RCC 7860 (cell line): ENCODE results near the gene BEX3.
A peak's percentile ranks its signal among the peaks of the same experiment; 100 is the strongest.
"Not testable (repeated sequence)": the region's sequence is repeated elsewhere in the genome, so short reads cannot be mapped to it uniquely, and the experiment has no call there.

Source experiments
- DNase-seq: peaks from one replicate; pipeline ENCODE4 v3.0.0-alpha.2; 2015; ENCODE audit warnings: low spot score
- FAIRE-seq: peaks from 2 replicates; lab custom pipeline; 2012; peaks lifted over from hg19 to GRCh38; lab: Jason Lieb, UNC

Gene BEX3

GRCh38 chrX:103378990-103379389, 2.7 kb downstream of the BEX3 start:
- no peak for DNase-seq
- FAIRE-seq = no peak

GRCh38 chrX:103382877-103383276, 6.5 kb downstream of the BEX3 start:
- DNase-seq (no peak), FAIRE-seq (peak; percentile 18)

DNA sequence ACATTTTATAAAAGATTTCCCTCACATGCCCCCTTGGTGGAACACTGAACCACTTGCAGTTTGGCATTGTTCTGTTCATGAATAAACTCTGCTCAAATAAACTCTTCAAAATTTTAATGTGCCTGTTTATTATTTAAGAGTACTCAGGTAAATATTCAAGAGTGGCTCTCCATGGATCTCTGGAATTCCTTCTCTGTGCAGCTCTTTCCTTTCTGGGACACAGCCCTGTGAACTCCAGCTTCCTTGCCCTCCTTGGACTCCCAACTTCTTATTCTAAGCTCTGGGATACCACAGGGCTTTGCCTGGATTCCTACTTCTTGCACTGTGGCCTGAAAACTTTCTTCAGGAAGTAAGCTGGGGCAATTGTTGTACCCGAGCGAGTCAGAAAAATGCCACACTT, 8.3 kb downstream of the BEX3 start:
- FAIRE-seq (no peak), DNase-seq (no peak)

- FAIRE-seq, DNase-seq: not testable (repeated sequence)
These were observed 9.0 kb downstream of the BEX3 start for GRCh38 chrX:103385283-103385830.

DNA sequence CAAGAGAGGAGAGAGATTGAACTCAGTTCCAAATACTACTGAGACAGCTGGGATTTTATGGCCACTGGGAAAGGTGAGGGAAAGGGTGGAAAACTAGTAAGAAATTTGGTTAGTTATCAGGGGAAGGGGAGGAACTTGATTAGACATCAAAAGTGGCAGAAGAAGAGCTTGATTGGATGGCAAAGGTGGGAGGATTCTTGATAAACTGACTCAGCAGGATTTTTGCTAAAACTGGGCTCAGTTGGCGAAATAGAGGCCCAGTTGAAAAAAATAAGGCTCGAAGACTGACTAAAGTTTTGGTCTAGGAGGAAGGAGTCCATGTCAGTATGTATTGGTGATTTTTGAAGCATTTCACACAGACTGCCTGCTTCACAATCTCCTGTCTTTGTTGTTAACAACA, 10.0 kb downstream of the BEX3 start:
- DNase-seq (no peak), FAIRE-seq (no peak)

GRCh38 chrX:103393487-103393886, 17.1 kb downstream of the BEX3 start:
- no peak for DNase-seq
- no peak for FAIRE-seq

DNA sequence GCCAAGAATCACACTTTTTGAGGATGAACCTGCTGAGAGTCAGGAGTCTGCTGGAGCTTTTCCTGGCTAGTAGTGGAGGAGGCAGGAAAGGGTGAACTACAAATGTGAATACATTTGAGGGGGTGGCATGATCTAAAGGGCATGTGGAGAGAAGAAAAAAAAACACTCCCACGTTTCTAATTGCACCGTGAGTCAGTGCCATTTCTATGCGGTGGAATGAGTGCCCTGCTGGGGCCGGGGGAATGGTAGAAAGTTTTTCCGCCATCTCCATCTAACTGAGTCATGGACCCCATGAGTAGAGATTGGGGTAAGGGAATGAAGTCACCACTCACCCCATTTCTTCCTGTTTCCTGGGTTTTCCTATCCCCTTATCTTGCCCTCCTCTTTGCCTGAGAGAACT, 19.8 kb downstream of the BEX3 start:
- peak; percentile 57 for DNase-seq
- FAIRE-seq = peak; percentile 81

DNA sequence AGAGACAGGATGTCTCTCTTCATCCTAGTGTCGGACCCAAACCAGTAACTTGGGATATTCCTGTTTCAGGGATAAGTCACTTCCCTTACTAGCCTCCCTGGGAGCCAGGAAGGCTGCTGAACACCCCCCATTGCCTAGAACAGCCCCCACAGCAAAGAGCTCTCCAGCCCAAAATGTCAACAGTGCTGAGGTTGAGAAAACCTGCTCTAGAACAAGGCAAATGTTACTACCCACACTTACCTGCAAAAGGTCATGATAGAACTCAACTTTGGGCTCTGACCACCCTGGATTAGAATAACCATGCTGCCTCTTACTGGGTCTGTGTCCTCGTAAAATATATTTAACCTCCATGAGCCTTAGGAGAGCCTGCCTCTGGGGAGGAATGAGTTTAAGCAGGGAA, 20.3 kb downstream of the BEX3 start:
- no peak for DNase-seq
- FAIRE-seq = no peak

GRCh38 chrX:103397707-103398106, 21.4 kb downstream of the BEX3 start:
- no peak for DNase-seq
- FAIRE-seq = no peak

GRCh38 chrX:103398421-103398864, 22.1 kb downstream of the BEX3 start:
- peak; percentile 78 for DNase-seq
- FAIRE-seq = peak; percentile 92

DNA sequence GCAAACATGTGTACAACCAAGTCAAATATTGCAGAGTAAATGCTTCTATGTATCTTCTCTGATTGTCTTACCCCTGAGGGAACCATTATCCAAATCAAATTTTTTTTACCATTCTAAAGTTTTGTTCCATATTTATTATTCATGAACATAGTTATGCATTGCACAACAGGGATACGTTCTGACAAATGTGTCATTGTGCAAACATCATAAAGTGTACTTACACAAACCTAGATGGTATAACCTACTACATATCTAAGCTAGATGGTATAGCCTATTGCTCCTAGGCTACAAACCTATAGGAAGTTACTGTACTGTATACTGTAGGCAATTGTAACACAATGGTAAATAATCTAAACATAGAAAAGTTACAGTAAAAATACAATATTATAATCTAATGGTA, 23.4 kb downstream of the BEX3 start:
- FAIRE-seq (no peak), DNase-seq (no peak)

DNA sequence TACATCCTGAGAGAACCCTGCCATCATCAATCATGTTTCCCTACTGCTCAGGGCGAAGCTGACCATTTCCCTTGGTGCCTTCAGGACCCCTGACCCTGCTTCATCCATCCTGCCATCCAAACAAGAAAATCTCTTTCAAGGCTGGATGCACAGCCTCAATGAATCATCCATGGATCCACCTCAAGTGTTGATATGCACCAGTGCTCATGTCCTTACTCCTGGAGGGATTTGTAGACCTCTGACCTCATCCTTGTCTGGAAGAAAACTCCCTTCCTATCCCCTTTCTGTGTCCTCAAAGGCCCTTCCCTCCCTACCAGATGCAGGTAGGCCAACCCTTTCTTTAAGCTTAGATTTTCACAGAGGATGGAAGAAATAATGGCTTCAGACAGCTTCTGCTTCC, 24.6 kb downstream of the BEX3 start:
- FAIRE-seq (peak; percentile 95), DNase-seq (peak; percentile 78)

- DNase-seq (peak; percentile 77), FAIRE-seq (peak; percentile 56)
These were observed 28.1 kb downstream of the BEX3 start for GRCh38 chrX:103404231-103405008.

DNA sequence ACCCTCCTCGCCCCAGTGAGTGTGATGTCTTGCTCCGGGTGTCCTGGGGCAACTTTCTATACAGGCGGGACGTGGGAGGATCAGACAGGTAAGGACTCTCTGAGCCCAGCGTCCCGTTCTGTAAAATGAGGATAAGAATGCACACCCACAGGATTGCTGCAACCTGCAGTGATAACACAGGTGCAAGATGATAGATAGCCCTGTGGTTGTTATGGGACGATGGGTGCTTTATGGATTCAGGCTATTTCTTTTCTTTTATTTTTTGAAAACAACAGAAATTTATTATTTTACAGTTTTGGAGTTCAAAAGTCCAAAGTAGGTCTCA, 28.6 kb downstream of the BEX3 start:
- DNase-seq (no peak), FAIRE-seq (no peak)

GRCh38 chrX:103406256-103406655, 29.9 kb downstream of the BEX3 start:
- FAIRE-seq (no peak), DNase-seq (no peak)

- no peak for FAIRE-seq
- DNase-seq = no peak
These were observed 31.4 kb downstream of the BEX3 start for GRCh38 chrX:103407776-103408175.

- not testable (repeated sequence) for DNase-seq, FAIRE-seq
These were observed 35.4 kb downstream of the BEX3 start for GRCh38 chrX:103411721-103412120.

- FAIRE-seq = no peak
- no peak for DNase-seq
These were observed 37.5 kb downstream of the BEX3 start for GRCh38 chrX:103413705-103414387.

- DNase-seq (no peak), FAIRE-seq (no peak)
These were observed 38.2 kb downstream of the BEX3 start for GRCh38 chrX:103414561-103414960.

DNA sequence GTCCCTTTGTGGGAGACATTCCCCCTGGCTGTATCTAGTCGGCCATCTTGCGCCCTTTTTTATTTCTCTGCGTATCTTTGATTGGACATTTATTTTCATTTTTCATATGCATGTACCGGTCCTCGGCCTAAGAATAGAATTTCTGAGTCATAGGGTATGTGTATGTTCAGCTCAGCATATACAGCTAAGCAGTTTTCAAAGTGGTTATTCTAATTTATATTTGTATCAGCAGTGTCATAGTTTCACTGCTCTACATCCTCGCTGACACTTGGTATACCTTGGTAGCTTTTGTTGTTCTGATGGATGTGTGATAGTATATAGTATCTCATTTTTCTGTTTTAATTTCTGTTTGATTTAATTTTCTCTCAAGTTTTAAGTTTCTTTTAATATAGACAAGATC, 38.7 kb downstream of the BEX3 start:
- FAIRE-seq (no peak), DNase-seq (no peak)

GRCh38 chrX:103415528-103415927, 39.2 kb downstream of the BEX3 start:
- no peak for FAIRE-seq
- no peak for DNase-seq

GRCh38 chrX:103417370-103417769, 41.0 kb downstream of the BEX3 start:
- no peak for FAIRE-seq

More at GRCh38 chrX:103417370-103417769, 41.0 kb downstream of the BEX3 start:
- DNase-seq = no peak
